Dermis blood vessel endothelial cell (primary cell): ENCODE data around the gene UCHL5. TPM values are rescaled to one million over a fixed set of nuclear protein-coding genes. Genes with fewer than 3 reads are reported as not detected.
"Not testable (repeated sequence)": the region's sequence is repeated elsewhere in the genome, so short reads cannot be mapped to it uniquely, and the experiment has no call there.

ENCODE experiments used
- DNase-seq: peaks from one replicate; pipeline ENCODE4 v3.0.0; 2010
- total RNA-seq: library from RNA; depleted of rRNA; stranded (reverse); fragments of >200 nt; gene quantifications from 2 replicates; pipeline ENCODE4 v1.2.3, GENCODE V29; 2014

The UCHL5 gene
- total RNA-seq, 1 donor from 2014 or later, result 21.8 TPM

- no peak for DNase-seq
These were observed 3.7 kb upstream of the UCHL5 start for GRCh38 chr1:193062698-193063463.

- peak; percentile 30 for DNase-seq
These were observed 1.8 kb upstream of the UCHL5 start for GRCh38 chr1:193060938-193061337.

GRCh38 chr1:193060406-193060805, 1.2 kb upstream of the UCHL5 start:
- DNase-seq, result peak; percentile 22

GRCh38 chr1:193060115-193060403, 899 bp upstream of the UCHL5 start:
- DNase-seq, result no peak

- peak; percentile 62 for DNase-seq
These were observed 455 bp downstream of the UCHL5 start for GRCh38 chr1:193058529-193059281.

DNA sequence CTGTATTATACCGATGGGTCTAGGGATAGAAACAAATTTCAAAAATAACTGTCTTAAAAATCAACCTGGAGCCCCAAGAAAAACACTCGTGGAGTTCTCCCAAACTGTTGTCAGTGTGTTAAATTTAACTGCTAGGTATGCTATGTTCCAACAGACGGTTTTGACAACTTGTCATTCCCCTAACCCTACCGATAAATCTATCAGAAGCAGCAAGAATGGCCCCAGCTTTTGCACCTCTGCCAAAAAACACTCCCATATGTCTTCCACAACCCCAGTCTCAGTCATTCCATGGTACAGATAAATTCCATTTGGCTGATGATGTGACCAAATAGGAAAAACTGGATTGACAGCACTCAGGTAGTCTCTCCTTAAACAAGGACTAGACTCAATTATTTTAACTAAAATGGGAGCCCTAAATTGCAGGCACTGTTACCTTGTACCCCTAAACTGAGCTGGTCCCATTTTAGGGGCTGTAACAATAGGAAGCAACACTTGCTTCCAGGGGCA, 4.9 kb downstream of the UCHL5 start:
- DNase-seq, result no peak

DNA sequence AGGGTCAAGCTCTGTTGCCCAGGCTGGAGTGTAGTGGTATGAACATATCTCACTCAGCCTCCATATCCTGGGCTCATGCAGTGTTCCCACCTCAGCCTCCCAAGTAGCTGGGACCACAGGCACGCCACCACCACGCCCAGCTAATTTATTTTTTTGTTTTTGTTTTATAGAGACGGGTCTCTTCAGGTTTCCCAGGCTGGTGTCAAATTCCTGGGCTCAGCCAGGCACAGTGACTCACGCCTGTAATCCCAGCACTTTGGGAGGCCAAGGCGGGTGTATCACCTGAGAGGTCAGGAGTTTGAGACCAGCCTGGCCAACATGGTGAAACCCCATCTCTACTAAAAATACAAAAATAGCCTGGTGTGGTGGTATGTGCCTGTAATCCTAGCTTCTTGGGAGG, 10.2 kb downstream of the UCHL5 start:
- DNase-seq, result not testable (repeated sequence)

DNA sequence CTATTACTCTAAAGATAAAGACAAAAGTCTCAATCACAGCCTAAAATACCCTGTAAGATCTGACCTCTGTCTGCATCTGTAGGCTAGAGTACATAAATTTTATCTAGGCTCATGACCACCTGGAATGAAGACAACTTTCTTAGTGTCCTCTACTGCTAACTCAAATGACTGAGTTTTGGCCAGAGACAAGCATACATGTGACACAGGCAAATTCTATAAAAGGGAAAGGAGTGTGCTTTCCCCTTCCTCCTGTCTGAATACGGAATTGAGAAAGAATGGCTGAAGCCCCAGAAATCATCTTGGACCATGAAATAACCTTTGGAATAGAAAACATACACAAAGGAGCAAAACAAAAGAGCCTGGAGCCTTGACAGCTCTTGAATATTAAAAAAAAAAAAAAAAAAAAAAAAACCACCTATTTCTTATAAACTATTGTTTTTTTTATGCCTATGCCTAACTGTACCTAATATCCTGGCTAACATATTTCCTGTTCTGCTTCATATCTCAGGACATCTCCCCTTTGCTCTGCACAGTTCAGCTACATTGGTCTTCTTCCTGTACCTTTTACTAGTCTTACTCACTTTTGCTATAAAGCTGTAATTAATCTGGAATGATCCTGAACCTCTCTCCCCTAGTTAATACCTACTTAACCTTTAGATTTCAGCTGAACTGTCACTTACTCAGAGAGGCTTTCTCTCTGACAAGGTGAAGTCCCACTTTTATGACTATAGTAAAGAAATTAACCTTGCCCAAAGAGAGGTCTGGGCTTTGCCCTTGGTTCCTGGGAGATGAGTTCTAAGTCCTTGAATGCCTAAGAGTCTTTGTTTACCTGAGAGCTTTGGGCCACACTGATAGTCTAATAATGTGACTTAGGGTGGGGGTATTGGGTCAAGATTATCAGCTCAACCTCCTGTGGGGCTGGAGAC, 16.1 kb downstream of the UCHL5 start:
- no peak for DNase-seq

GRCh38 chr1:193040011-193040410, 19.1 kb downstream of the UCHL5 start:
- DNase-seq, result no peak

DNA sequence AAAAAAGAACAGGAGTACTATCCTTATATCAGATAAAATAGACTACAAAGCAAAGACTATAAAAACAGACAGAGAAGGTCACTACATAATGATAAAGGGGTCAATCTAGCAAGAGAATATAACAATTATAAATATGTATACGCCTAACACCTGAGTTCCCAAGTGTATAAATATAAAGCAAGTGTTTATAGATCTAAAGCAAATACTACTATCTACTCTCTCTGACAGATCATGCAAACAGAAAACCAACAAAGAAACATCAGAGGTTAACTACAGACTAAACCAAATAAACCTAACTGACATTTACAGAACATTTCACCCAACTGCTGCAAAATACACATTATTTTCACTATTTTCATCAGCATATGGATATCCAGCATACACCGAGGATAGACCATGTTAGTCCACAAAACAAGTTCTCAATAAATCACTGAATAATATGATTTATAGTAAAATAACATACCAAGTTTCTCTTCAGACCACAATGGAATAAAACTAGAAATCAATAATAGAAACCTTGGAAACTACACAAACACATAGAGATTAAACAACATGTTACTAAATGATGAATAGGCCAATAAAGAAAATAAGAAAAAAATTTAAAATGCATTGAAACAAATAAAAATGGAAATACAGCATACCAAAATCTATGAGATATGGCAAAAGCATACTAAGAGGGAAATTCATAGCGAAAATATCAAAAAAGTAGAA, 22.7 kb downstream of the UCHL5 start:
- no peak for DNase-seq

- DNase-seq, result no peak
These were observed 25.6 kb downstream of the UCHL5 start for GRCh38 chr1:193033610-193034009.

GRCh38 chr1:193032643-193033427, 26.3 kb downstream of the UCHL5 start:
- not testable (repeated sequence) for DNase-seq

DNA sequence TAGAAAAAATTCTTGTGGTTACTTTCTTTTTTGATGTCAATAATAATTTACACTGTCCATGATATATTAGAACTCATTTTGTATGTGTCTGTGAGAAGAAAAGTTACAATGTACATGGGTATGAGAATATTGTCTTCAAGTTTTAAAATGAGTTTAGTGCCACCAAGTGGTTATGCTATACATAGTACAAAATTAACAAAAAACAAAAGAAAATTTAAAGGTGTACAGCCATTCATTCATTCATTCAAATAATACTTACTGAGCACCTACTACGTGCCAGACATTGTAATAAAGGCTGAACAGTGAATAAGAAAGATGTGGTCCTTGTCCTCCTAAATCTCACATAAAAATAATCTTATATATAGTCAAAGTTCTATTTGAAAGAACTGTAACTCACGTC, 27.7 kb downstream of the UCHL5 start:
- peak; percentile 45 for DNase-seq

GRCh38 chr1:193030280-193030679, 28.9 kb downstream of the UCHL5 start:
- no peak for DNase-seq

GRCh38 chr1:193025218-193025617, 33.9 kb downstream of the UCHL5 start:
- no peak for DNase-seq

GRCh38 chr1:193019442-193020026, 39.6 kb downstream of the UCHL5 start:
- peak; percentile 79 for DNase-seq

DNA sequence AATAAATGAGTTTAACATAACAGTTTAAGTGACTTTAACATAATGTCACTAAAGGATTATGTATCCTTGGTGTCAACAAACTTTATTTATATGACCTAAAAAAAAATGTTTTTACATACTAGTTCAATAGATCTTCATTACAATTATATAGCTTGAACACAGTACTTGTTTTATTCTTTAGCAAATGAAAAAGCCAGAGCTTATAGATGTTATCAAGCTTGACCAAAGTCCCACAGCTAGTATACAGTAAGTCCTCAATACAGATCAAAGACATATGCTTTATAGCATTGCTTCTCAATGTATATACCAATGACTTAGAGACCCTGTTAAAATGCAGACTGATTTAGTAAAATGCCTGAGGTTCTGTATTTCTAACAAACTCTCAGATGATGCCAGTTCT, 42.4 kb downstream of the UCHL5 start:
- no peak for DNase-seq

DNA sequence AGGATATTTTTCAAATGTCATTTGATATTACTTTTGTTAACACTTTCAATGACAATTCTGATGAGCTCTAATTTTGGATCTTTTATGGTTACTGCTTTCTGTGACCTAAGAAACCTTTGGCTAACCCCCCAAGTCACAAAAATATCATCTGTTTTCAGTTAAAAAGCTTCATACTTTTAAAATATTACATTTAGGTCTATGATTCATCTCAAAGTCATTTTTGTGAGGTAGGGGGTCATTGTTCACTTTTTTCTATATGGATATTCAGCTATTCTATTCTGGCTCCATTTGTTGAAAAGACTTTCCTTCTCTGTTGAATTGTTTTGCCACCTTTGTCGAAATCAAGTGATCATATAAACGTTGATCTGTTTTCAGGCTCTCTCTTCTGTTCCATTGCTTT, 44.8 kb downstream of the UCHL5 start:
- DNase-seq, result no peak

- no peak for DNase-seq
These were observed 45.5 kb downstream of the UCHL5 start for GRCh38 chr1:193013707-193014106.

GRCh38 chr1:193013005-193013404, 46.2 kb downstream of the UCHL5 start:
- DNase-seq, result no peak

DNA sequence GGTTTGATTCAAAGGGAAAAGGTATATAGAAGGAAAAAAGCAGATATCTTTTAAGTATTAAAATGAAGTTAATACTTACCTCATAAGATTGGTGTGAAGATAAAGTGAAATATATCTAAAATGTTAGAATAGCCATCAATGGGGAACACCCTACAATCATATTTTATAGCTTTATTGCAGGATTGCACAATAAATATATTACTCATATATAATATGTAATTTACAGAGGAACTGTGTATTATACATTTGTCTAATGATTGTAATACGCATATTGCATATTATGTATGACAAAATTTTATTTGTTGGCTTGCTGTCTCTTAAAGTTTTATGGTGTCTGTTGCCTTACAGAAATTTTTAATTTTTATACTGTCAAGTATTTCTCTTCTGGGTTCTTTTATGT, 47.8 kb downstream of the UCHL5 start:
- DNase-seq, result no peak
